HG02973 (cell line): ENCODE data around the gene GLIPR2.

Experiments
- ATAC-seq: cut with Tn5 transposase; IDR thresholded peaks from one replicate; pipeline ENCODE4 v1.9.1; 2021; ENCODE audit warnings: moderate library complexity; ENCODE audit not compliant: unreplicated experiment

GLIPR2 gene

GRCh38 chr9:36191686-36192085 lies 55.2 kb downstream of the GLIPR2 start:
- ATAC-seq, result no peak

GRCh38 chr9:36192196-36192595 lies 55.7 kb downstream of the GLIPR2 start:
- ATAC-seq, result no peak

- no peak for ATAC-seq
Measured at GRCh38 chr9:36193023-36193422, 56.5 kb downstream of the GLIPR2 start.

GRCh38 chr9:36194326-36195000 lies 57.9 kb downstream of the GLIPR2 start:
- ATAC-seq, result no peak

GRCh38 chr9:36204906-36205547 lies 68.5 kb downstream of the GLIPR2 start:
- ATAC-seq, result no peak

GRCh38 chr9:36207016-36207415 lies 70.5 kb downstream of the GLIPR2 start:
- no peak for ATAC-seq

- no peak for ATAC-seq
Measured at GRCh38 chr9:36207546-36208012, 71.0 kb downstream of the GLIPR2 start.

GRCh38 chr9:36208521-36209253 lies 72.2 kb downstream of the GLIPR2 start:
- ATAC-seq, result no peak

GRCh38 chr9:36210722-36211121 lies 74.2 kb downstream of the GLIPR2 start:
- no peak for ATAC-seq

- ATAC-seq, result no peak
Measured at GRCh38 chr9:36211510-36211909, 75.0 kb downstream of the GLIPR2 start.

- ATAC-seq, result no peak
Measured at GRCh38 chr9:36213387-36213786, 76.9 kb downstream of the GLIPR2 start.
